DND-41 (cell line): ENCODE data around the gene ITPR1.

Source experiments
- EZH2 ChIP-seq: IDR thresholded peaks from 3 replicates; pipeline ENCODE4 v1.6.1; 2012; ENCODE audit warnings: borderline replicate concordance, low read depth, mild to moderate bottlenecking, moderate library complexity, low read length, inconsistent platforms; ENCODE audit not compliant: severe bottlenecking
- TF ChIP-seq, protein P1 (sequence below): IDR thresholded peaks from 2 replicates; pipeline ENCODE4 v1.5.1; 2012; ENCODE audit warnings: borderline replicate concordance, low read length, moderate library complexity, mild to moderate bottlenecking; ENCODE audit not compliant: poor library complexity, severe bottlenecking; ENCODE audit errors: extremely low read depth

DNA sequence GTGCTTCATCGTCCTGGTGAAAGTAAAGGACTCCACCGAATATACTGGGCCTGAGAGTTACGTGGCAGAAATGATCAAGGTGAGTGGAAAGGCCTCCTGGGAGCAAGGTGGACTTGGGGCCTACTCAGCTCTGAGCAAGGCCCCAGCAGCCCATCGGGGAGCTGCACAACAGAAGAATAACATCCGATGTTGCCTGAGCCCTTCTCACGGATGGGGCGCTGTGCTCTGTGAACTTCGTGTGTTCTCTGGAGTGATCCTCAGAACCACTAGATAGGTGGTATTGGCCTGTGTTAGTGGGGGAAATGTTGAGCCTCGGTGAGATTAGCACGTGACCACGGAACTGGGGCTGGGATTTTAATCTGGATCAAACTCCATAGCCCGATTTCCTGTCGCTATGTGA is 325.0 kb downstream of the ITPR1 start:
- TF ChIP-seq, protein P1, sequence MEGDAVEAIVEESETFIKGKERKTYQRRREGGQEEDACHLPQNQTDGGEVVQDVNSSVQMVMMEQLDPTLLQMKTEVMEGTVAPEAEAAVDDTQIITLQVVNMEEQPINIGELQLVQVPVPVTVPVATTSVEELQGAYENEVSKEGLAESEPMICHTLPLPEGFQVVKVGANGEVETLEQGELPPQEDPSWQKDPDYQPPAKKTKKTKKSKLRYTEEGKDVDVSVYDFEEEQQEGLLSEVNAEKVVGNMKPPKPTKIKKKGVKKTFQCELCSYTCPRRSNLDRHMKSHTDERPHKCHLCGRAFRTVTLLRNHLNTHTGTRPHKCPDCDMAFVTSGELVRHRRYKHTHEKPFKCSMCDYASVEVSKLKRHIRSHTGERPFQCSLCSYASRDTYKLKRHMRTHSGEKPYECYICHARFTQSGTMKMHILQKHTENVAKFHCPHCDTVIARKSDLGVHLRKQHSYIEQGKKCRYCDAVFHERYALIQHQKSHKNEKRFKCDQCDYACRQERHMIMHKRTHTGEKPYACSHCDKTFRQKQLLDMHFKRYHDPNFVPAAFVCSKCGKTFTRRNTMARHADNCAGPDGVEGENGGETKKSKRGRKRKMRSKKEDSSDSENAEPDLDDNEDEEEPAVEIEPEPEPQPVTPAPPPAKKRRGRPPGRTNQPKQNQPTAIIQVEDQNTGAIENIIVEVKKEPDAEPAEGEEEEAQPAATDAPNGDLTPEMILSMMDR, result no peak
- no peak for TF ChIP-seq EZH2
